Nephron (organoid): ENCODE measurements around the gene ALG3.

Experiments
- H3K27ac Mint-ChIP-seq, 3 experiments: 2 replicates each; pipeline ENCODE4 v1.8.0; 2020; ENCODE audit warnings: mixed read lengths in 3 of 3, mild to moderate bottlenecking in 2 of 3, moderate library complexity in 1 of 3
- H3K27me3 Mint-ChIP-seq: 2 replicates; pipeline ENCODE4 v1.8.0; 2021; ENCODE audit warnings: low read depth, mild to moderate bottlenecking, moderate library complexity, mixed read lengths
- H3K36me3 Mint-ChIP-seq: 2 replicates; pipeline ENCODE4 v1.8.0; 2020; ENCODE audit warnings: low read depth, mixed read lengths
- H3K4me1 Mint-ChIP-seq: 2 replicates; pipeline ENCODE4 v1.8.0; 2020; ENCODE audit warnings: mixed read lengths
- H3K4me3 Mint-ChIP-seq, 3 experiments: 2 replicates each; pipeline ENCODE4 v1.8.0; 2020; ENCODE audit warnings: mild to moderate bottlenecking in 3 of 3, mixed read lengths in 3 of 3, moderate library complexity in 2 of 3
- H3K9me3 Mint-ChIP-seq: 2 replicates; pipeline ENCODE4 v1.8.0; 2020; ENCODE audit warnings: mixed read lengths
- CTCF ChIP-seq, 3 experiments: fragments of 200-600 bp; sonication (generic); IDR thresholded peaks; one replicate each; pipeline ENCODE4 v1.5.0; 2021; ENCODE audit warnings: antibody characterized with exemption in 3 of 3; ENCODE audit not compliant: unreplicated experiment in 3 of 3

ALG3 gene

GRCh38 chr3:184257083-184257915 lies 8.5 kb upstream of the ALG3 start:
- Mint-ChIP-seq H3K36me3 (peaks cover 3% of the 10 kb centered on the region), H3K4me3 (peak overlapping the region in 1 of 3 experiments; percentile 20), H3K9me3 (peaks cover 3% of the 10 kb centered on the region), H3K4me1 (peaks cover 10% of the 10 kb centered on the region), H3K27ac (no peak overlapping the region), H3K27me3 (peaks cover 60% of the 10 kb centered on the region)
- TF ChIP-seq CTCF (IDR thresholded peaks at IDR 0.05; ENCODE audit: unreplicated experiment in 3 of 3): no peak

GRCh38 chr3:184255291-184256039 lies 6.7 kb upstream of the ALG3 start:
- peaks cover 3% of the 10 kb centered on the region for H3K36me3 Mint-ChIP-seq
- H3K9me3 Mint-ChIP-seq: no peaks in the 10 kb centered on the region
- H3K4me3 Mint-ChIP-seq: no peak overlapping the region
- no peak overlapping the region for H3K27ac Mint-ChIP-seq
- peaks cover 43% of the 10 kb centered on the region for H3K27me3 Mint-ChIP-seq
- TF ChIP-seq CTCF (IDR thresholded peaks at IDR 0.05; ENCODE audit: unreplicated experiment in 3 of 3): no peak
- H3K4me1 Mint-ChIP-seq: peaks cover 3% of the 10 kb centered on the region

GRCh38 chr3:184250167-184250828 lies 1.5 kb upstream of the ALG3 start:
- peak; percentile 80 to 92 (median 87) for TF ChIP-seq CTCF (IDR thresholded peaks at IDR 0.05; ENCODE audit: unreplicated experiment in 3 of 3)
- Mint-ChIP-seq H3K27me3 (peaks cover 2% of the 10 kb centered on the region), H3K9me3 (no peaks in the 10 kb centered on the region), H3K4me3 (peak overlapping the region; percentile 93 to 98 (median 97)), H3K4me1 (peaks cover 6% of the 10 kb centered on the region), H3K36me3 (no peaks in the 10 kb centered on the region), H3K27ac (peak overlapping the region in 1 of 3 experiments; percentile 8)

GRCh38 chr3:184249412-184250166 lies 827 bp upstream of the ALG3 start, which contains the start of gene EEF1AKMT4:
EEF1AKMT4 (plus strand) TSS chr3:184249672; CDS start chr3:184249695, 23 bp downstream.
- H3K4me3 Mint-ChIP-seq: peak within 1 kb of the TSS; percentile 93 to 98 (median 97)
- H3K4me1 Mint-ChIP-seq: peaks cover 6% of the 10 kb centered on the region
- H3K27ac Mint-ChIP-seq: peak within 1 kb of the TSS; percentile 89 to 95 (median 94)
- peaks cover 7% of the 10 kb centered on the region for H3K36me3 Mint-ChIP-seq
- peak in 2 of 3 experiments; percentile 47 for TF ChIP-seq CTCF (IDR thresholded peaks at IDR 0.05; ENCODE audit: unreplicated experiment in 3 of 3)
- no peaks in the 10 kb centered on the region for H3K27me3 Mint-ChIP-seq
- H3K9me3 Mint-ChIP-seq: no peaks in the 10 kb centered on the region

- H3K4me1 Mint-ChIP-seq: no peaks in the 10 kb centered on the region
- H3K9me3 Mint-ChIP-seq: no peaks in the 10 kb centered on the region
- peaks cover 9% of the 10 kb centered on the region for H3K27me3 Mint-ChIP-seq
- peaks cover 23% of the 10 kb centered on the region for H3K36me3 Mint-ChIP-seq
- H3K4me3 Mint-ChIP-seq: no peak overlapping the region
- TF ChIP-seq CTCF (IDR thresholded peaks at IDR 0.05; ENCODE audit: unreplicated experiment in 3 of 3): no peak
- no peak overlapping the region for H3K27ac Mint-ChIP-seq
Measured at GRCh38 chr3:184242297-184242685, 6.5 kb downstream of the ALG3 start.
